Loucy (cell line): ENCODE data around the gene EXO5.

Experiments
- EZH2phosphoT487 ChIP-seq: fragments of 200-600 bp; IDR thresholded peaks from 2 replicates; pipeline ENCODE4 v1.6.1; 2018; ENCODE audit warnings: antibody characterized with exemption, mild to moderate bottlenecking, moderate library complexity, borderline replicate concordance
- TF ChIP-seq, protein P1 (sequence below): fragments of 200-600 bp; sonication (generic); conservative IDR thresholded peaks from 2 replicates; pipeline ENCODE4 v1.5.1; 2014; ENCODE audit warnings: mild to moderate bottlenecking, antibody characterized with exemption, low read length

GRCh38 chr1:40530735-40531380 is 22.3 kb downstream of the EXO5 start:
- TF ChIP-seq, protein P1, sequence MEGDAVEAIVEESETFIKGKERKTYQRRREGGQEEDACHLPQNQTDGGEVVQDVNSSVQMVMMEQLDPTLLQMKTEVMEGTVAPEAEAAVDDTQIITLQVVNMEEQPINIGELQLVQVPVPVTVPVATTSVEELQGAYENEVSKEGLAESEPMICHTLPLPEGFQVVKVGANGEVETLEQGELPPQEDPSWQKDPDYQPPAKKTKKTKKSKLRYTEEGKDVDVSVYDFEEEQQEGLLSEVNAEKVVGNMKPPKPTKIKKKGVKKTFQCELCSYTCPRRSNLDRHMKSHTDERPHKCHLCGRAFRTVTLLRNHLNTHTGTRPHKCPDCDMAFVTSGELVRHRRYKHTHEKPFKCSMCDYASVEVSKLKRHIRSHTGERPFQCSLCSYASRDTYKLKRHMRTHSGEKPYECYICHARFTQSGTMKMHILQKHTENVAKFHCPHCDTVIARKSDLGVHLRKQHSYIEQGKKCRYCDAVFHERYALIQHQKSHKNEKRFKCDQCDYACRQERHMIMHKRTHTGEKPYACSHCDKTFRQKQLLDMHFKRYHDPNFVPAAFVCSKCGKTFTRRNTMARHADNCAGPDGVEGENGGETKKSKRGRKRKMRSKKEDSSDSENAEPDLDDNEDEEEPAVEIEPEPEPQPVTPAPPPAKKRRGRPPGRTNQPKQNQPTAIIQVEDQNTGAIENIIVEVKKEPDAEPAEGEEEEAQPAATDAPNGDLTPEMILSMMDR = no peak
- no peak for TF ChIP-seq EZH2phosphoT487
